ENCODE data around the gene NFATC2IP.

Gene NFATC2IP

GRCh38 chr16:28905229-28905754 is 45.4 kb upstream of the NFATC2IP start:
- ChIA-PET CTCF (no interaction called here), POLR2A (no interaction called here)
- DNase-seq (ENCODE audit: extremely low spot score) = no peak
- no peak for TF ChIP-seq CTCF (IDR thresholded peaks at IDR 0.05; ENCODE audit: control extremely low read depth, extremely low read depth, low read depth, missing control alignments)

- no peak for DNase-seq (ENCODE audit: extremely low spot score)
- ChIA-PET CTCF (no interaction called here), POLR2A (interaction anchor here (0.6 kb wide), 1 partner anchor 13 kb away, joined by 13 read pairs; no protein-coding TSS in a partner anchor)
- TF ChIP-seq CTCF (IDR thresholded peaks at IDR 0.05; ENCODE audit: control extremely low read depth, extremely low read depth, low read depth, missing control alignments) = no peak
Measured at GRCh38 chr16:28905800-28906372, 44.9 kb upstream of the NFATC2IP start.

GRCh38 chr16:28910086-28911031 is 40.4 kb upstream of the NFATC2IP start:
- ChIA-PET POLR2A (interaction anchor here (0.6 to 0.7 kb wide), 3 partner anchors 13 to 64 kb away, joined by 4 to 8 read pairs (median 6); partner anchors contain the start of gene TUFM), CTCF (interaction anchor here (1.0 to 2.1 kb wide), 4 partner anchors 14 to 36 kb away, joined by 3 to 5 read pairs (median 4); no protein-coding TSS in a partner anchor)
- no peak for DNase-seq (ENCODE audit: extremely low spot score)
- no peak for TF ChIP-seq CTCF (IDR thresholded peaks at IDR 0.05; ENCODE audit: control extremely low read depth, extremely low read depth, low read depth, missing control alignments)

- ChIA-PET POLR2A (interaction anchor here (0.5 to 0.7 kb wide), 2 partner anchors 30 to 39 kb away, joined by 3 to 15 read pairs; no protein-coding TSS in a partner anchor), CTCF (interaction anchor here (1.4 to 2.7 kb wide), 3 partner anchors 20 to 39 kb away, joined by 3 to 9 read pairs (median 7); no protein-coding TSS in a partner anchor)
- no peak for TF ChIP-seq CTCF (IDR thresholded peaks at IDR 0.05; ENCODE audit: control extremely low read depth, extremely low read depth, low read depth, missing control alignments)
- no peak for DNase-seq (ENCODE audit: extremely low spot score)
Measured at GRCh38 chr16:28912558-28912957, 38.2 kb upstream of the NFATC2IP start.

- ChIA-PET POLR2A (interaction anchor here (1.0 to 1.5 kb wide), 2 partner anchors 10 to 12 kb away, joined by 3 read pairs; no protein-coding TSS in a partner anchor), CTCF (interaction anchor here (1.2 to 2.7 kb wide), 3 partner anchors 26 to 33 kb away, joined by 3 to 9 read pairs (median 3); no protein-coding TSS in a partner anchor)
- DNase-seq (ENCODE audit: extremely low spot score) = no peak
- no peak for TF ChIP-seq CTCF (IDR thresholded peaks at IDR 0.05; ENCODE audit: control extremely low read depth, extremely low read depth, low read depth, missing control alignments)
Measured at GRCh38 chr16:28913946-28914724, 36.6 kb upstream of the NFATC2IP start.

Measured in GM10248 (cell line).